ENCODE results near the gene BPIFB1.
A peak's percentile ranks its signal among the peaks of the same experiment; 100 is the strongest.

BPIFB1 gene

DNA sequence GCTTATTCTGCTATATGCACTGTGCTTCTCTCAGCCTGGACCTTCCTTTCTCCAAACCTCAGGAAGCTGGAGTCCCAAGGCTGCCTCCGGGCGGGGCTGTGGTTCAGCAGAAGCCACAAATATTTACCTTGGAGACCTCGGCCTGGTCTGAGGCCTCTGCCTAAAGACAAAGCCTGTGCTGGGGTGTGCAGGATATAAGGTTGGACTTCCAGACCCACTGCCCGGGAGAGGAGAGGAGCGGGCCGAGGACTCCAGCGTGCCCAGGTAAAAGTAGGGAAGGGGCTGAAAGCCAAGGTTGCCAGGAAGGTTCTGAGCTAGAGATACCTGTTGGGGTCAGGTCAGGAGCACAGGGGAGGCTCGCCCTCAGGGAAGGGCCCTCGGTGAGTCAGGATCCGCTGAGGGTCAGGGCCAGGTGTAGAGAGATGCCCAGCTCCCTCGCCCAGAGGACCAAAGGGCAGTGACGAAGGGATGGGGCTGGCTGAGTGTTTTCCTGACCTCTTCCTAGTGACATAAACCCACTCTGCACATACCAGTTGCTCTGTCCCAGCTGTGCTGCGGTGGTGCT lies at the start of gene BPIFB1:
BPIFB1 (plus strand) TSS at position 224 of the 565 bp plus-strand sequence. CDS start 2,860 bp downstream, outside the sequence.
- no peak for FAIRE-seq

- FAIRE-seq, result no peak
Measured at GRCh38 chr20:33234050-33234449, 49.0 kb upstream of the BPIFB1 start.

GRCh38 chr20:33235696-33236095 lies 47.3 kb upstream of the BPIFB1 start, which contains the start of gene BPIFA1:
BPIFA1 (plus strand) TSS chr20:33235996; CDS start chr20:33237712, 1,716 bp downstream.
- no peak for FAIRE-seq

- FAIRE-seq, result no peak
Measured at GRCh38 chr20:33236351-33236750, 46.7 kb upstream of the BPIFB1 start.

- FAIRE-seq, result no peak
Measured at GRCh38 chr20:33237989-33238388, 45.0 kb upstream of the BPIFB1 start.

DNA sequence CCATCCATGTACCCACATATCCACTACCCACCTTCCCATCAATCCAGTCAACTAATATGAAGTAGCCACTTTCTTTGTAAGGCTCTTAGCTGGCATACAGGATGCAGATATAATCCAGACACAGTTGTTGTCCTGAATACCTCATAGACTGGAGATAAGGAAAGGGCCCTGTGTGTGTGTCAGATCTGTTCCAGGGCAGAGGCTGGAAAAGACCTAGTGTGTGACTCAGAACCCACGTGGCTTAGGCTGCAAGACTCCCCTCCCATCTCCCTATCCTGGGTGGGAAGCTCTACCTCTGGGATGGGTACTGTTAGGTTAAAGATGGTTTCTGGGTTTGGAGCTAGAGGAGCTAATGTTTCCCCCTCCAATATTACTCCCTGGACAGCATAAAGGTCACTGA lies 43.6 kb upstream of the BPIFB1 start:
- FAIRE-seq, result no peak

DNA sequence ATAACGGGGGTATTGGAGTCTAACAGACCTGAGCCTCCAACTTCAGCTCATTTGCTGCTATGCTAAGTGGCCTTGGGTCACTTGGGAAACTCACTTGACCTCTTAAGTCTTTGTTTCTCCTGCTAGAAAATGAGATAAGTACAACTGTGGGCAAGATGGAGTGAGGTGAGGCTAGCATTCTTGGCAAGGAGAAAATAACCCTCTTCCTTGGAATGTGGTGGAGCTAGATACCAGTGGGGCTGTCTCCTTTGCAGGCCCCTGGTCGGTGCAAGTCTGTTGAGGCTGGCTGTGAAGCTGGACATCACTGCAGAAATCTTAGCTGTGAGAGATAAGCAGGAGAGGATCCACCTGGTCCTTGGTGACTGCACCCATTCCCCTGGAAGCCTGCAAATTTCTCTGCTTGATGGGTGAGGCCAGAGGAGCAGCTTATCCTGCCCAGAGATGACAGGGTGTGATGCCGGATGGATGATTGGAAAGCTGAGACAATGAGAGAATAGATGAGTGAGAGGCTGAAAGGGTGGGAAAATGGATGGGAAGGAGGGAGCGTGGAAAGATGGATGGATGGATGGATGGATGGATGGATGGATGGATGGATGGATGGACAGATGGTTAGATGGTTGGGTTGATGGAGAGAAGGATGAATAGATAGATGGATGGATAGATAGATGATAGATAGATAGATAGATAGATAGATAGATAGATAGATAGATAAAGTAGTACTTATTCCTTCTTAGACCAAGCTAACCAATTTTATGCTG lies 42.9 kb upstream of the BPIFB1 start:
- FAIRE-seq, result no peak

- no peak for FAIRE-seq
Measured at GRCh38 chr20:33240923-33241322, 42.1 kb upstream of the BPIFB1 start.

DNA sequence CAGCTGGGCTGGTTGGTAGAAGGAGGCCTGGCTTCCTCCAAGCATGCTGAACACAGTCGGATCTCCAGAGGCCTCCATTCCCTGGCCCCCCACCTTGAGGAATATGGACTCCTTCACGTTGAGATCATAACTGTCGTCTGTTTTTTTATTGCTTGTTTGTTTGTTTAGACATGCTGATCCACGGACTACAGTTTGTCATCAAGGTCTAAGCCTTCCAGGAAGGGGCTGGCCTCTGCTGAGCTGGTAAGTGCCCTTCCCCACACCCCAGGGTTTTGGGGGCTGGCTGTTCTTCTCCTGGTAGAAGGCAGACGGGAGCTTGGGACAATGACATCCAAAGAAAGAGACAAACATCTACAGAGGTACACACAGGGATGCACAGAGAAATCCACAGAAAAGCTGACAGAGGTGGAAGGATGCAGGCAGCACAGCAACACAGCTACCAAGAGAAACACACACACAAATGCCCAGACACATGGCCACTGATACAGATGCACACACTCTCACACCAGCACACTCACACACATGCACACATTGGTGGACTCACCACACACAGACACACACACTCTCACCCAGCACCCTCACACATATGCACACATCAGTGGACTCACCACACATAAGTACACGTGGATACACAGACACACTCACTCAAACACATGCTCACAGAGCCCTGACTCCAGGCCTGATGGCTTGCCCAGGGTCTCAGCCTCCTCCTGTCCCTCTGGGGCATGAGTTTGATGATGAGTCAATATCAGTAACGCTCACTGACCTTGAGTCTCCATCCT lies 40.5 kb upstream of the BPIFB1 start:
- FAIRE-seq, result no peak

DNA sequence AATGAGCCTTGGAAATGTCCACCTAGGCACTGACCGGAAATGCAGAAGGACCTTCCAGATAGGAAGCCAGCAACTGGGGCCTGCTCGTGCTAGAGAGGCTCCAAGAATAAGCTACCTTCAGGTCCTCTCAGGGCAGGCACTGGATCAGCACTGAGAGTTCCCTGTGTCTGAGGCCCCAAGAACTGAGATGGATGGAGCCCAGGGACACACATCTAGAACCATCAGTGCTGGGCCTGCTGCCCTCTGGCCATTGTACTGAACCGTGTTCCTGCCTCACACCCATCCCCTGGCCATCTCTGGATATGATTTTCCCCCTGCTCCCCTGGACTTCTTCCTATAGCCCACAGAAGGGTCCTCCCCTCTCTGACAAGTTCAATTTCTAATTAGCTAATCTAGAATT lies 36.9 kb upstream of the BPIFB1 start:
- no peak for FAIRE-seq

GRCh38 chr20:33249456-33249855 lies 33.6 kb upstream of the BPIFB1 start:
- FAIRE-seq, result no peak

GRCh38 chr20:33250666-33251065 lies 32.3 kb upstream of the BPIFB1 start:
- no peak for FAIRE-seq

DNA sequence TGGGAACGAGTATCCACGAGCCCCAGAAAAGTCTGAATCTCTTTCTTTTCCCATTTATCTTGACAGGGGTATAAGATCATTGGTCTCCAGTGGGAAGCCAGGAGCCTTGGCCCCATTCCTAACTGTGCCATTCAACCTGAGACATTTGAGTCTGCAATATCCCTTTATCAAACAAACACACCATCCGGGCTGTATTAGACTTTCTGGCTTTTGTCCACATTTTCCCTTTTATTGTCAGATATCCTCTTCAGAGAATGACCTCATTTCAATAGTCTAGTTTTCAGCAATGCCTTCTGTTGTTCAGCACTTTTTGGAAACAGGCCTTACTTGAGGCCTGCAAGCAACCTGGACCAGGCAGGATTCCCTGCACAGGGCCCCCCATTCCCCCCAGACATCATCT lies 31.5 kb upstream of the BPIFB1 start:
- FAIRE-seq, result no peak

DNA sequence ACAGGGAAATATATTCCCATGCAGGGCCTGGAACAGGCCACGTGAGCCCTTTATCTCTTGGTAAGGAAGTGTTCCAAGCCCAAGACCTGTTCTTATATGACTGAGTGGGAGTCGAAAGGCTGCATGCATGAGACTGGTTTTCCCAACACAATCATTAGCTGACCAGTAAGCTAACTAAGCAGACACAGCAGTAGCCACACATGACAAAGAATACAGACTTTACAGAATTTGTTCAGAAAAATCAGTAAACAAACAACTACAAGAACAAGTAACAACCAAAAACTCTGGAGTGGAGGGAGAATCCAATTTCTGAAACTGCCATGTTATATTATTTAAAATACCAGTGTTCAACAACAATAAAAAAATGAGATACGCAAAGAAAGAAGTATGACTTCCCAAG lies 30.6 kb upstream of the BPIFB1 start:
- FAIRE-seq, result no peak

DNA sequence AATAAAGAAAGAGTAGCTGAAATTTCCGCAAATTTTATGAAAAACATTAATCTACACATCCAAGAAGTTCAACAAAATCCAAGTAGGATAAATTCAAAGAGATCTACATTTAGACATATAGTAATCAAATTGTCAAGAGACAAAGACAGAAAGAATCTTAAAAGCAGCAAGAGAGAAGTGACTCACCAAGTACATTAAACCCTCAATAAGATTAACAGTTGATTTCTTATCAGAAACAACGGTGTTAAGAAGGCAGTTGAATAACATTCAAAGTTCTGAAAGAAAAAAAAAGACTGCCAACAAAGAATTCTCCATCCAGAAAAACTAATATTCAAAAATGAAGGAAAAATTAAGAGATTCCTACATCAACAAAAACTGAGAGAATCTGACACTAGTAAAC lies 28.0 kb upstream of the BPIFB1 start:
- FAIRE-seq, result no peak

DNA sequence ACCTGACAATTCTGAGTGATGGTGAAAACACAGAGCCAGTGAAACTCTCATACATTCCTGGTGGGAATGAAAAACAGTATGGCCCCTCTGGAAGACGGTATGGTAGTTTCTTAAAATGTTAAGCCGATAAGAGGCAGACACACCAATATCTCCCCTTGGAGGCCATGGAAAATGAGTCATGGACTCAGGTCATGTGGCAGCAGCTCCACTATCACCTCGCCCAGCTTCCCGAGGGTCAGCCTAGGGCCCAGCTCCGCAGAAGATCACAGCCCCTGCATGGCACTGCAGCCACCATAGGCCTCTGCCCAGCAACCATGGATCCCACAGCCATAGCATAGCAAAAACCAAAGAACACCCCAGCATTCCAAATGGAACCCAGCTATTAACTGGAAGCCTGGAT lies 25.8 kb upstream of the BPIFB1 start:
- FAIRE-seq, result no peak

GRCh38 chr20:33259371-33259770 lies 23.6 kb upstream of the BPIFB1 start:
- FAIRE-seq, result no peak

- FAIRE-seq, result no peak
Measured at GRCh38 chr20:33261465-33261864, 21.5 kb upstream of the BPIFB1 start.

GRCh38 chr20:33262658-33263065 lies 20.4 kb upstream of the BPIFB1 start:
- peak; percentile 38 for FAIRE-seq

GRCh38 chr20:33263784-33264183 lies 19.2 kb upstream of the BPIFB1 start:
- FAIRE-seq, result no peak

- FAIRE-seq, result no peak
Measured at GRCh38 chr20:33267701-33268100, 15.3 kb upstream of the BPIFB1 start.

DNA sequence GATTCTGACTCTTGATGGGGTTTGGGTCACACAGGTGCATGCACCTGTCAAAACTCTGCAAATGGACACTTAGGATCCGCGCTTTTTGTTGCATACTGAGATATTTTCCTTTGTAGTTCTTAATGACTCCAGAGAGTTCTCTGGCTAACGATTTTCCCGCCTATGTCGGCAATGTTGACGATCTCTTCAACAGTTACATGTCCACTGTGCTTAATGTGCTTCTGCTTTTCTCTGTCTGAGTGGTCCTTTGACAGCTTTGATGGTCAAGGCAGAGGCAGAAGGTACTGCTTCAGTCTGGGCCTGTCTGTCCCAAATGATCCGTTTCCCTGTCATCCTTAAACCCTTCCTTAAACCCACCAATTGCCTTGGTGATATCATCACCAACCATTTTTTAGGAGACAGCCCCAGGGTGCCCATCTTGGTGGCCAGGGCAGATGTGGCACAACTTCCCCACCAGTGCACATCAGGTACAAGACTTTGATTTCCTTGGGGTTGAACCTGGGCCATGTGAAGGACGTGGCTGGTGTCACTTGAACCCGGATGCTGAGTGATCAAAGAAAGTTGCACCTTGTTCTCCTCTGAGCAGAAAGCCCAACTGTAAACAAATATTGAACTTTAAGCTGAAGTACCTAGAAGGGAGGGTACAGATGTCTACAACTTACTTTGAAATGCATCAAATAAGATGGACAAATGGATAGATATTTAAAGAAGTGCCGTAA lies 10.7 kb upstream of the BPIFB1 start:
- FAIRE-seq, result no peak
